Gastroesophageal sphincter (tissue), 3 donors: ENCODE results near the gene MCMBP.

Source experiments
- CTCF ChIP-seq, 4 experiments: fragments of 200-600 bp in 2 of 4; fragments of 450-650 bp in 2 of 4; sonication (generic) in 1 of 4; IDR thresholded peaks; one replicate each; pipeline ENCODE4 v1.5.1; 2017 to 2019; ENCODE audit warnings: antibody characterized with exemption in 4 of 4, mild to moderate bottlenecking in 2 of 4, moderate library complexity in 2 of 4
- POLR2A ChIP-seq, 2 donors: fragments of 450-650 bp; IDR thresholded peaks; one replicate each; pipeline ENCODE4 v1.6.1; 2017; ENCODE audit warnings: antibody characterized with exemption in 2 of 2, mild to moderate bottlenecking in 2 of 2, moderate library complexity in 1 of 2
- POLR2AphosphoS5 ChIP-seq: sonication (generic); formaldehyde crosslinking; IDR thresholded peaks from one replicate; pipeline ENCODE4 v1.6.1; 2017; ENCODE audit warnings: antibody characterized with exemption

GRCh38 chr10:119834188-119834587 is 38.5 kb downstream of the MCMBP start:
- TF ChIP-seq CTCF (IDR thresholded peaks at IDR 0.05) (no peak), POLR2A (IDR thresholded peaks at IDR 0.05) (no peak), POLR2AphosphoS5 (no peak)
